ENCODE data around the gene CLSTN2. TPM values are rescaled to one million over a fixed set of nuclear protein-coding genes. Genes with fewer than 3 reads are reported as not detected.

The CLSTN2 gene
- total and polyA plus RNA-seq, 2 of the 4 experiments (the other 2 are of a cell fraction) = under 0.01 to 0.07 TPM

- Histone ChIP-seq H4K20me1 (ENCODE audit: insufficient read depth, low read length) (no peaks in the 10 kb centered on the region), H3K9ac (ENCODE audit: low read depth, low read length) (no peak overlapping the region), H2AFZ (replicated peaks; ENCODE audit: low read length, poor library complexity) (no peak overlapping the region), H3K4ac (ENCODE audit: low read depth, low read length) (no peak overlapping the region), H3K79me1 (ENCODE audit: low read depth in 1 of 2, low read length in 2 of 2) (no peaks in the 10 kb centered on the region), H3K27ac (ENCODE audit: insufficient read depth, low read length) (no peak overlapping the region), H2AK9ac (replicated peaks; ENCODE audit: low read depth, low read length, poor library complexity) (no peak overlapping the region), H3K14ac (replicated peaks; ENCODE audit: low read depth, low read length) (no peak overlapping the region), H3K9me3 (ENCODE audit: control insufficient read depth, insufficient read depth, low read length) (no peaks in the 10 kb centered on the region), H2BK15ac (ENCODE audit: low read depth, low read length) (no peak overlapping the region), H3K4me3 (ENCODE audit: insufficient read depth, low read depth, low read length) (no peak overlapping the region), H3K36me3 (ENCODE audit: control insufficient read depth, insufficient read depth, low read length) (no peaks in the 10 kb centered on the region), H3K18ac (ENCODE audit: low read depth, low read length) (no peak overlapping the region), H3K56ac (ENCODE audit: extremely low read depth, insufficient read depth, low read length) (no peak overlapping the region), H2BK5ac (ENCODE audit: low read depth, low read length, poor library complexity, severe bottlenecking) (no peak overlapping the region), H4K5ac (ENCODE audit: low read depth, low read length) (no peak overlapping the region), H4K91ac (ENCODE audit: insufficient read depth, low read depth, low read length) (no peak overlapping the region), H3K4me2 (ENCODE audit: low read depth, low read length) (no peak overlapping the region), H3K27me3 (ENCODE audit: control insufficient read depth, insufficient read depth, low read length) (no peaks in the 10 kb centered on the region), H2AK5ac (ENCODE audit: low read depth, low read length) (no peak overlapping the region), H4K8ac (ENCODE audit: low read depth in 2 of 2, low read length in 2 of 2) (no peak overlapping the region), H3K23ac (ENCODE audit: low read depth, low read length) (no peak overlapping the region), H2BK20ac (ENCODE audit: low read depth, low read length) (no peak overlapping the region), H3K4me1 (ENCODE audit: control insufficient read depth, insufficient read depth, low read length) (no peaks in the 10 kb centered on the region), H3K9me1 (ENCODE audit: insufficient read depth, low read length) (no peaks in the 10 kb centered on the region), H2BK120ac (ENCODE audit: low read depth, low read length) (no peak overlapping the region)
- intact Hi-C loops (cut with micrococcal nuclease) = no loop called here
- in situ Hi-C loops (cut with MboI; ENCODE audit: low sequenced_read_pairs) = no loop called here
- CTCF ChIA-PET = no interaction called here
- POLR2A ChIA-PET (ENCODE audit: unreplicated experiment) = no interaction called here
- no peak for DNase-seq
- ATAC-seq (ENCODE audit: low read depth) = no peak
- dilution Hi-C loops (cut with HindIII; ENCODE audit: low sequenced_read_pairs, unreplicated experiment) = no loop called here
- WGBS, 2 experiments (ENCODE audit: extremely low coverage in 2 of 2, insufficient read length in 1 of 2) = 0% methylated on average over 1 of the region's 11 CpGs; no CpG with 5 or more reads in 1 of the 2 experiments
- no TSS peak for BruUV-seq (replicated peaks)
- TF ChIP-seq USF2 (IDR thresholded peaks at IDR 0.05; ENCODE audit: low read depth, low read length) (no peak), POLR2A (IDR thresholded peaks at IDR 0.05; ENCODE audit: low read depth, low read length) (no peak), RFX5 (IDR thresholded peaks at IDR 0.05; ENCODE audit: low read depth, low read length) (no peak), RCOR1 (IDR thresholded peaks at IDR 0.05; ENCODE audit: insufficient replicate concordance, low read length) (no peak), MAZ (IDR thresholded peaks at IDR 0.05; ENCODE audit: borderline replicate concordance, low read depth, low read length) (no peak), BHLHE40 (IDR thresholded peaks at IDR 0.05; ENCODE audit: low read depth, low read length) (no peak), MXI1 (IDR thresholded peaks at IDR 0.05; ENCODE audit: borderline replicate concordance, low read depth, low read length) (no peak), CEBPB (IDR thresholded peaks at IDR 0.05; ENCODE audit: low read depth, low read length) (no peak), SMC3 (IDR thresholded peaks at IDR 0.05; ENCODE audit: low read depth, low read length) (no peak), RAD21 (IDR thresholded peaks at IDR 0.05; ENCODE audit: low read length) (no peak), MAFK (IDR thresholded peaks at IDR 0.05; ENCODE audit: low read depth, low read length) (no peak), ELK1 (IDR thresholded peaks at IDR 0.05; ENCODE audit: borderline replicate concordance, low read depth, low read length) (no peak), CHD1 (IDR thresholded peaks at IDR 0.05; ENCODE audit: low read depth, low read length) (no peak), CTCF (conservative IDR thresholded peaks at IDR 0.05; ENCODE audit: low read depth, low read length) (no peak), FOS (IDR thresholded peaks at IDR 0.05; ENCODE audit: low read depth, low read length) (no peak)
These were observed 118.1 kb downstream of the CLSTN2 start for GRCh38 chr3:140052771-140053702.

Measured in IMR-90 (cell line).